SIG-M5 (cell line): ENCODE data around the gene WDFY4.

ENCODE experiments used
- DNase-seq: peaks from one replicate; lab custom pipeline; 2025; lab: John Stamatoyannopoulos, UW

WDFY4 gene

GRCh38 chr10:48710647-48711275 lies 26.1 kb downstream of the WDFY4 start:
- DNase-seq = no peak

DNA sequence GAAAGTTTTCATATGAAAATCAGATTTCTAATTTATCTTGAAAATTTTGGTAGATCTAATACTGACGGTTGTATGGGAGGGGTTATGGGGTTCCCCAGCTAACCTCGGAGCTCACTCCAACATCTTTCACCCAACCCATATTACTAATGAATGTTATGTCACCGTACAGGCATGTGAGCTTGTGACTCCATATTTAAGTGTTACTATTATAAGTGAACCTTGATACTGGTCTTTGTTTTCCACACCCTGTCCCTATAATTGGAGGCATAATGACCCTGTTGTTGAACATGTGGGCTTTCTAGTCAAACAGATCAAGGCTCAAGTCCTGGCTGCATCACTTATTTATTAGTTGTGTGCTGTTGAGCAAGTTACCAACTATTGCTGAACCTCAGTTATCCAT lies 27.2 kb downstream of the WDFY4 start:
- DNase-seq = no peak

DNA sequence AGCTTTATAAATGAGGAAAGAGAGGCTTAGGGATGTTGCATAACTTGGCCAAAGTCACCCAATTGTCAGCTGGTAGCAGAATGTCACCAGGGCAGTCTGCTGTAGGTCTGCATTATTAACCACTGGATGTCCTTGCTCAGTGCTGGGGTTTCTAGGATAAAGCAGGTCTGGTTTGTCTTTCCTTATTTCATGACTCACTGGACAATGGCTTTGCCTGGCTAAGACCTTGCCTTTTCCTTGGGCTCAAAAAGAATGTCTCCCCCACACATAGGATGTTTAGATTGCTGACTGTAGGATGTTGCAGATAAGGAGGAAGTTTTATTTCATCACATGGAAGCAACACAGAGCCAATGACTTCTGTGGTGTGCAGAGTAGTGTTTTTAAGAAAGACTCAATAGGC lies 29.4 kb downstream of the WDFY4 start:
- DNase-seq = no peak

DNA sequence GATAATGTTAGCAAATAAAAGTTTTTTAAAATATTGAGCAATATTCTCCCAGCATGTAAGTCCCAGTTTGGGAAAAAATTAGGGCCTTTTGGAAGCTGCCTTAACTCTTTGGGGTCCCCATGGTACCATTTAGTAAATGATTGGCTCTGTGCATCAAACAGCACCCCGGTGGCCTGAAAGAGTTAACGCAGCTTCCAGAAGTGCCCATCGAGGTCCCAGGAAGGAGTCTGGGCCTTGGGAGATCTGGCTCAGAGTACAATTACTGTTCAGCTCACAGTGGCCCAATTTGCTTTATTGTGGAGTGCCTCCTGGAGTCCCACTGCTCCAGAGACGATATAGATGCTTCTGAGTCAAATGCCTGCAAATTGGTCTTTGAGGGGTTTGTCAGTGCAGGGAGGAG lies 31.7 kb downstream of the WDFY4 start:
- DNase-seq = no peak

DNA sequence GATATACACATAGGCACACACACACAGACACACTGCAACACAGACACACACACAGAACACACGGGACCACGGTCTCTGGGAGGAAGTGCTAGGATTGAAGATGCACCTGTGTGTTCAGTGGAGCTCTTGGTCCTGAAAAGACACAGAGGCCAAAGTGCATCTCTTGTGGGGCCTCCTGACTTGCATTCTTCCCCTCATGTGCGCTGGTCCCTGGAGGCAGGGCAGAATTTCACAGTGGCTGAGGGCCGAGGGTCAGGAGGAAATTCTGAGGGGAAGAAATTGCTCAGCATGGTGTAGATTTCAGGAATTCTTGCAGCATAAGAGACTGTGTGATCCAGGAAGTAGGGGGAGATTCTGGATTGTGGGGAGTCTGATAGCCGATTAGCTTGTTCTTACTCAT lies 35.9 kb downstream of the WDFY4 start:
- no peak for DNase-seq

DNA sequence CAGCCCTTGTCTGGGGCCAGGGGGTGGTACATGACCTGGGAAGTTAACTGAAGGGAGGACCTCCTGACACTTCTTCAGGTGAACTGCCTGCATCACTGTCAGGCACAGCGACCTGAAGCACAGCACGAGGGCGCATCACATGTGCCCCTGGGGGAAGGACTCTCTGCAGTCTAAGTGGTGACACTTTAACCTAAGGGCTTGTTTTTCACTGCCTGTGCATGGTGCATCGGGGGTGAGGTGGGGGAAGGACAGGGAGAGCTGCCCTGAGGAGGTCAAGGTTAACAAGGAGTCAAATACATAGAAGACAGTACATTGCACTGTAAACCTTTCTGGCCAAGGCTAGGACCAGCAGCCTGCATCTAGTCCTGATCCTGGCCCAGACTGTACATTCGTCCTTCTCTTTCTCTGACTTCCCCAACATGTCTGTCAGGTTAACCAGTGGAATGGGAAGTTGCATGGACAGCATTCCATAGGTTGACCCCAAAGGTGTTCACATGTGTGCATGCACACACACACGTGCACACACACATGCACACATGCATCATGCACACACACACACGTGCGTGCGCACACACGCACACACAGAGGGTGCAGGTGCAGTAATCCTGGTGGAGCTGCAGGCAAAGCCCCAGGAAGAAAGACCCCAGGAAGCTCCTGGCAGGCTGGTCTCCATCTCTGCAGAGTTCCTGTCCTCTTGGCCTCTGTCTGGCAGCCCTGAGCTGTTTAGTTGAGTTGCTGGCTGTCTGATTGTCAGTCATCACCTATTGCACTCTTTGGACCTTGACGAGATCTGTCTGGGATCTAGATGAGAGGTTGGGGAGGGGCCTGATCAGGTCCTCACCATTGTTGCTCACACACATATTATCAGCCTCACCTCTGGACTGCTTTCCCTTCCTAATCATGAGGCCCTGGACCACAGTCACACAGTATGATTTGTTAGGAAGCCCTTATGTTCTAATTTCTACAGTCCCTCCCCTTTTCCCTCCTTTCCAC lies 37.8 kb downstream of the WDFY4 start:
- DNase-seq = no peak

GRCh38 chr10:48724127-48724526 lies 39.5 kb downstream of the WDFY4 start:
- no peak for DNase-seq

DNA sequence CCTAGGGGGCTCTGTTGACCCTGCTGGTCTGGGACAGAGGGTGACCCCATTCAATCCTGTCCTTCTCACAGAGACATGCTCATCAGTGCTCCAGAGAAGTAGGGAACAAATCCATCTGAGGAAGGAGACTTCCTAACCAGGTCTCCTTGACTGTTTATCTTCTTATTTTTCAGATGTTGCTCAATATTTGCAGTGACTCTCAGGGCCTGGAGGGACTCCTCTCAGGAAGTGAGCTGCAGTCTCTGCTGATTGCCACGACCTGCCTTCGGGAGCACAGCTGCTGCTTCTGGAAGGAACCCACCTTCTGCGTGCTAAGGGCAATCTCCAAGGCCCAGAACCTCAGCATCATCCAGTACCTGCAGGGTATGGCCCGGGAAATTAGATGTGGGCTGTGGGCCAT lies 41.0 kb downstream of the WDFY4 start:
- no peak for DNase-seq

DNA sequence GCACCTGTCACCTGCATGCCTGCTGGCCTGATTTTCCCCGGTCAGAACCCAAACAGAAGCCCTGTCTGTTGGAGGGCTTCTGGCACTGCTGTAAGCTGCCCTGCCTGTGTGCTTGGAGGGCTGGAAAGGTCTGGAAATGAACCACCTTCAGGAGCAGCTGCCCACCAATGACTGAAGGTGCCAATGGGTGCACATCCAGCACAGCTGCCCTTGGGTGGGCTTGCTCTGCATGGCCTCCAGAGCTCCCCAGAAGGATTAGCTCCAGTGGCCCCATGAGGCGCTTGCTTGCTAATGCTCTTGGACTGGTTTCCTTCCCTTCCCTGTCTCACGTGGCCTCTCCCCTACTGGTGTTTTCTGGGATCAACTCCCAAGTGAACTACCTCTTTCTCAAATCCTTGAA lies 43.2 kb downstream of the WDFY4 start:
- DNase-seq = no peak

GRCh38 chr10:48729222-48729621 lies 44.5 kb downstream of the WDFY4 start:
- no peak for DNase-seq

GRCh38 chr10:48729941-48730457 lies 45.3 kb downstream of the WDFY4 start:
- no peak for DNase-seq

- no peak for DNase-seq
Measured at GRCh38 chr10:48731141-48731540, 46.5 kb downstream of the WDFY4 start.

- DNase-seq = no peak
Measured at GRCh38 chr10:48731654-48732053, 47.0 kb downstream of the WDFY4 start.

GRCh38 chr10:48733329-48733728 lies 48.7 kb downstream of the WDFY4 start:
- no peak for DNase-seq

DNA sequence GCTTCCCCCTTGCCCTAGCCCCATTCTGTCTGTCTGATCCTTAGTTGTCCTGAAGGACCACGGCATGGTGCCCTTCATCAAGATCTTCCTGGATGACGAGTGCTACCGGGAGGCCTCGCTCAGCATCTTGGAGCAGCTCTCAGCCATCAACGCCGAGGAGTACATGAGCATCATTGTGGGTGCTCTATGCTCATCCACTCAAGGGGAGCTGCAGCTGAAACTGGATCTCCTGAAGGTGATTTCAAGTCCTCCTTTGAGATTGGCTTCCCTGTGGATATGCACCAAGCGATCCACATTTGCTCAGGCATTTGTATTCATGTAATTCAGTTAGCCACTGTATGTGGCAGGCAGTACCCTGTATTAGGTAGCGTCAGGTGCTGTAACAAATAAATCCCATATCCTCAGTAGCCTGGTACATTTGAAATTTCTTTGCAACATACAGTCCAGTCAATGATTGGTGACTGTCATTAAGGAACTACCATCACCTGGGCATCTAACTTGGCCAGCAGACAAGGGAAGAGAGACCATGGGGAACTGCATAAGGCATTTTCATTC lies 51.2 kb downstream of the WDFY4 start:
- DNase-seq = no peak

- DNase-seq = no peak
Measured at GRCh38 chr10:48736596-48736995, 51.9 kb downstream of the WDFY4 start.

- DNase-seq = no peak
Measured at GRCh38 chr10:48737886-48738285, 53.2 kb downstream of the WDFY4 start.

GRCh38 chr10:48739170-48739569 lies 54.5 kb downstream of the WDFY4 start:
- no peak for DNase-seq

DNA sequence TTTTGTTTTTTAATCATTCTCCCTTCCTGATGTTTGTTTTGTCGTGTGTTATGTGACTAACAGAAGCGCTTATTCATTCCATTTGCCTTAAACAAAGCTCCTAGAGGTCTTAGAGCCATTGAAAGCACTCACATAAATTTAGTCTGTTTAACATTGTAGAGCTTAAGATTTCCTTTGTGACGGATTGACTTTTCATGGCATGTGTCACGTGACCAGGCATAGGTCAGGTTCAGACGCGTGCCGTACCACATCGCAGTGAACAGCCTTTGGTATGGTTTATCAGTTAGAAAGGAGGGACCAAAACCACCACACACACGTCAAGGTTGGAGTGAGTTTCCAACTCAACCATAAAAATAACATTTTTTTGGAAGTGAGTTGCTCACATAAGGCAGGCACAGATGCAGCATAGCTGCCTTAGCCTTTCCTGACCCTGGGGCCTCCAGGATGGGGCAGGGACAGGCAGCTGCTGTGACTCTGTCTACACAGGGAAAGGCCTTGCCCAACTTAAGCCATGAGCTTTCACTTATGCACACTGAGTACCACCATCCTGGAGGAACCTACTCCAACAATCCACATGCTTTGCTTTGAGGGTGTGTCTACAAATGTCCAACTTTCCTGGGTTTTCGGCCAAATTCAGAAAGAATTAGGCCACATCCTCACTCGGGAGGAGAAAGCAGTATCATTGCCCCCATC lies 55.5 kb downstream of the WDFY4 start:
- no peak for DNase-seq

GRCh38 chr10:48740988-48741387 lies 56.3 kb downstream of the WDFY4 start:
- DNase-seq = no peak

GRCh38 chr10:48742891-48743860 lies 58.5 kb downstream of the WDFY4 start:
- no peak for DNase-seq
